ENCODE results near the gene SPRYD3.

Gene SPRYD3

GRCh38 chr12:53093777-53094393, 14.7 kb upstream of the SPRYD3 start:
- Histone ChIP-seq H3K36me3 (ENCODE audit: control insufficient read depth, low read length) (no peaks in the 10 kb centered on the region), H3K79me2 (ENCODE audit: control insufficient read depth, low read length) (no peaks in the 10 kb centered on the region), H3K4me1 (ENCODE audit: control insufficient read depth, low read length) (peaks cover 22% of the 10 kb centered on the region), H3K9me2 (replicated peaks; ENCODE audit: control insufficient read depth, low read length) (no peaks in the 10 kb centered on the region), H4K20me1 (ENCODE audit: control insufficient read depth, insufficient read depth, low read depth, low read length) (no peaks in the 10 kb centered on the region), H3K4me2 (ENCODE audit: low read length) (no peak overlapping the region), H3K27ac (ENCODE audit: low read depth, low read length) (no peak overlapping the region), H3K27me3 (ENCODE audit: control insufficient read depth, low read length) (peaks cover 38% of the 10 kb centered on the region), H3K4me3 (ENCODE audit: low read length) (no peak overlapping the region), H3F3A (ENCODE audit: control insufficient read depth, insufficient read depth) (peaks cover 8% of the 10 kb centered on the region), H3K9me3 (ENCODE audit: control insufficient read depth, insufficient read depth, low read length) (no peaks in the 10 kb centered on the region)
- TF ChIP-seq EZH2phosphoT487 (IDR thresholded peaks at IDR 0.05; ENCODE audit: borderline replicate concordance, low read length), result no peak
- TF ChIP-seq CTCF (IDR thresholded peaks at IDR 0.05; ENCODE audit: low read depth, low read length, poor library complexity, severe bottlenecking), result no peak

GRCh38 chr12:53091756-53092155, 12.6 kb upstream of the SPRYD3 start:
- Histone ChIP-seq H3K9me3 (ENCODE audit: control insufficient read depth, insufficient read depth, low read length) (no peaks in the 10 kb centered on the region), H3K36me3 (ENCODE audit: control insufficient read depth, low read length) (no peaks in the 10 kb centered on the region), H4K20me1 (ENCODE audit: control insufficient read depth, insufficient read depth, low read depth, low read length) (no peaks in the 10 kb centered on the region), H3K9me2 (replicated peaks; ENCODE audit: control insufficient read depth, low read length) (no peaks in the 10 kb centered on the region), H3K79me2 (ENCODE audit: control insufficient read depth, low read length) (no peaks in the 10 kb centered on the region), H3K4me2 (ENCODE audit: low read length) (no peak overlapping the region), H3K27ac (ENCODE audit: low read depth, low read length) (no peak overlapping the region), H3K27me3 (ENCODE audit: control insufficient read depth, low read length) (peaks cover 37% of the 10 kb centered on the region), H3F3A (ENCODE audit: control insufficient read depth, insufficient read depth) (no peaks in the 10 kb centered on the region), H3K4me1 (ENCODE audit: control insufficient read depth, low read length) (peaks cover under 1% of the 10 kb centered on the region), H3K4me3 (ENCODE audit: low read length) (no peak overlapping the region)
- no peak for TF ChIP-seq EZH2phosphoT487 (IDR thresholded peaks at IDR 0.05; ENCODE audit: borderline replicate concordance, low read length)

- no peak overlapping the region for H3K4me2 ChIP-seq (ENCODE audit: low read length)
- no peaks in the 10 kb centered on the region for H3K4me1 ChIP-seq (ENCODE audit: control insufficient read depth, low read length)
- H3K4me3 ChIP-seq (ENCODE audit: low read length), result no peak overlapping the region
- H3K9me2 ChIP-seq (replicated peaks; ENCODE audit: control insufficient read depth, low read length), result no peaks in the 10 kb centered on the region
- no peaks in the 10 kb centered on the region for H3K36me3 ChIP-seq (ENCODE audit: control insufficient read depth, low read length)
- no peaks in the 10 kb centered on the region for H4K20me1 ChIP-seq (ENCODE audit: control insufficient read depth, insufficient read depth, low read depth, low read length)
- no peaks in the 10 kb centered on the region for H3K79me2 ChIP-seq (ENCODE audit: control insufficient read depth, low read length)
- H3K27me3 ChIP-seq (ENCODE audit: control insufficient read depth, low read length), result peaks cover 34% of the 10 kb centered on the region
- no peaks in the 10 kb centered on the region for H3K9me3 ChIP-seq (ENCODE audit: control insufficient read depth, insufficient read depth, low read length)
- H3K27ac ChIP-seq (ENCODE audit: low read depth, low read length), result no peak overlapping the region
- no peaks in the 10 kb centered on the region for H3F3A ChIP-seq (ENCODE audit: control insufficient read depth, insufficient read depth)
- TF ChIP-seq EZH2phosphoT487 (IDR thresholded peaks at IDR 0.05; ENCODE audit: borderline replicate concordance, low read length) (no peak), CTCF (IDR thresholded peaks at IDR 0.05; ENCODE audit: low read depth, low read length, poor library complexity, severe bottlenecking) (no peak)
Observed at GRCh38 chr12:53090554-53090953, 11.4 kb upstream of the SPRYD3 start.

GRCh38 chr12:53090105-53090504, 10.9 kb upstream of the SPRYD3 start:
- H3K36me3 ChIP-seq (ENCODE audit: control insufficient read depth, low read length), result no peaks in the 10 kb centered on the region
- H3K4me1 ChIP-seq (ENCODE audit: control insufficient read depth, low read length), result no peaks in the 10 kb centered on the region
- H3K79me2 ChIP-seq (ENCODE audit: control insufficient read depth, low read length), result no peaks in the 10 kb centered on the region
- H3K27me3 ChIP-seq (ENCODE audit: control insufficient read depth, low read length), result peaks cover 35% of the 10 kb centered on the region
- TF ChIP-seq CTCF (IDR thresholded peaks at IDR 0.05; ENCODE audit: low read depth, low read length, poor library complexity, severe bottlenecking) (no peak), EZH2phosphoT487 (IDR thresholded peaks at IDR 0.05; ENCODE audit: borderline replicate concordance, low read length) (no peak)
- H3F3A ChIP-seq (ENCODE audit: control insufficient read depth, insufficient read depth), result no peaks in the 10 kb centered on the region
- no peak overlapping the region for H3K4me2 ChIP-seq (ENCODE audit: low read length)
- no peak overlapping the region for H3K27ac ChIP-seq (ENCODE audit: low read depth, low read length)
- H3K9me3 ChIP-seq (ENCODE audit: control insufficient read depth, insufficient read depth, low read length), result no peaks in the 10 kb centered on the region
- no peaks in the 10 kb centered on the region for H4K20me1 ChIP-seq (ENCODE audit: control insufficient read depth, insufficient read depth, low read depth, low read length)
- no peak overlapping the region for H3K4me3 ChIP-seq (ENCODE audit: low read length)
- H3K9me2 ChIP-seq (replicated peaks; ENCODE audit: control insufficient read depth, low read length), result no peaks in the 10 kb centered on the region
